GM12865 (cell line): ENCODE results near the gene ZNF695.

Experiments
- DNase-seq: peaks from one replicate; pipeline ENCODE4 v3.0.0; 2010; ENCODE audit warnings: low read depth
- H3K4me3 ChIP-seq: 2 replicates; pipeline ENCODE4 v1.5.1; 2011; ENCODE audit warnings: mild to moderate bottlenecking, low read depth, low read length, control low read depth
- TF ChIP-seq, protein P1 (sequence below): IDR thresholded peaks from 2 replicates; pipeline ENCODE4 v1.5.1; 2011; ENCODE audit warnings: low read length, control low read depth, low read depth, inconsistent platforms; ENCODE audit not compliant: insufficient read depth; ENCODE audit errors: missing control alignments

Gene ZNF695

DNA sequence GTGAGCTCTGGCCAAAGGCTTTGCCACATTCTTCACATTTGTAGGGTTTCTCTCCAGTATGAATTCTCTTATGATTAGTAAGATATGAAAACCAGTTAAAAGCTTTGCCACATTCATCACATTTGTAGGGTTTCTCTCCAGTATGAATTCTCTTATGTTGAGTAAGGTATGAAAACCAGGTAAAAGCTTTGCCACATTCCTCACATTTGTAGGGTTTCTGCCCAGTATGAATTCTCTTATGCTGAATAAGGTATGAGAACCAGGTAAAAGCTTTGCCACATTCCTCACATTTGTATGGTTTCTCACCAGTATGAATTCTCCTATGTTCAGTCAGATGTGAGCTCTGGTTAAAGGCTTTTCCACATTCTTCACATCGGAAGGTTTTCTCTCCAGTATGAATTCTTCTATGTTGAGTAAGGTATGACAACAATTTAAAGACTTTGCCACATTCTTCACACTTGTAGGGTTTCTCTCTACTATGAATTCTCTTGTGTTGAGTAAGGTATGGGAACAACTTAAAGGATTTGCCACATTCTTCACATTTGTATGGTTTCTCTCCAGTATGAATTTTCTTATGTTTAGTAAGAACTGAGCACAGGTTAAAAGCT is 20.7 kb downstream of the ZNF695 start:
- no peak for DNase-seq
- no peak overlapping the region for H3K4me3 ChIP-seq
- TF ChIP-seq, protein P1, sequence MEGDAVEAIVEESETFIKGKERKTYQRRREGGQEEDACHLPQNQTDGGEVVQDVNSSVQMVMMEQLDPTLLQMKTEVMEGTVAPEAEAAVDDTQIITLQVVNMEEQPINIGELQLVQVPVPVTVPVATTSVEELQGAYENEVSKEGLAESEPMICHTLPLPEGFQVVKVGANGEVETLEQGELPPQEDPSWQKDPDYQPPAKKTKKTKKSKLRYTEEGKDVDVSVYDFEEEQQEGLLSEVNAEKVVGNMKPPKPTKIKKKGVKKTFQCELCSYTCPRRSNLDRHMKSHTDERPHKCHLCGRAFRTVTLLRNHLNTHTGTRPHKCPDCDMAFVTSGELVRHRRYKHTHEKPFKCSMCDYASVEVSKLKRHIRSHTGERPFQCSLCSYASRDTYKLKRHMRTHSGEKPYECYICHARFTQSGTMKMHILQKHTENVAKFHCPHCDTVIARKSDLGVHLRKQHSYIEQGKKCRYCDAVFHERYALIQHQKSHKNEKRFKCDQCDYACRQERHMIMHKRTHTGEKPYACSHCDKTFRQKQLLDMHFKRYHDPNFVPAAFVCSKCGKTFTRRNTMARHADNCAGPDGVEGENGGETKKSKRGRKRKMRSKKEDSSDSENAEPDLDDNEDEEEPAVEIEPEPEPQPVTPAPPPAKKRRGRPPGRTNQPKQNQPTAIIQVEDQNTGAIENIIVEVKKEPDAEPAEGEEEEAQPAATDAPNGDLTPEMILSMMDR: no peak

DNA sequence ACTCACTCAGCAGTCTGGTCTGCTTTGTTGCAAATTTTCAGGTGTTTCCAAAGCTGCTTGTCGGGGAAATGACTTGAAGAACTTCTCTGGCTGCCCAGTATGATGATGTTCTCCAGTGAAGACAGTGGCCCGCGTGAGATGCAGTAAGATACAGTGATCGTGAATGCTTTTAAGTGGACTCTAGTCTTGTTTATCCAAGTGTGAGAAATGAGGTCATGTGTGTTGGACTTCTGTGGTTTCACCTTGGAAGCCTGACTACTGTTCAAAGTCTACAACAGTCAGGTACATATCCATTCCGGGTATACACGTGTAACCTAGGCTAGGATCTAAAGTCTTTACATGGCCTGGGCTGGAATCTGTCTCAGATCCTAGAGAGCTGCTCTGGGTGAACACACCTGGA is 29.1 kb downstream of the ZNF695 start:
- H3K4me3 ChIP-seq: no peak overlapping the region

DNA sequence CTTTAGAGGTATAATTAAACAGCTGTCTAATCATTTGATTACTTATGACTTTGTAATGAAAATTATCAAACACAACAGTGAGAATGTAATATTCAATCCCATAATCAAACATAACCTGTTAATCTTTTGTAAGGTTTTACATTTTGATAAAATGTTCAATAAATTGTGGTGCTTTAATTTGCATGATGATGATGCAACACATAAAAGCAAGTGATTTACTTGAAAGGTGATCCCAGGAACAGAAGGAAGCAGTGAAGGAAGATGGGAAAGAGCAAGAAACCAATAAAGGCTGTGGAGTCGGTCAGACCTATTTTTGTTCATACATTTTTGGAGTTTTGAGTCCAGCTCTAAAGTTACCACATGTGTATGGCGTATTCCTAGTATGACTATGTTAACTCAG is 29.6 kb downstream of the ZNF695 start:
- TF ChIP-seq, protein P1: no peak
- H3K4me3 ChIP-seq: no peak overlapping the region
- DNase-seq: no peak

More for the DNA sequence above, 29.1 kb downstream of the ZNF695 start:
- DNase-seq: no peak
- TF ChIP-seq, protein P1: no peak

DNA sequence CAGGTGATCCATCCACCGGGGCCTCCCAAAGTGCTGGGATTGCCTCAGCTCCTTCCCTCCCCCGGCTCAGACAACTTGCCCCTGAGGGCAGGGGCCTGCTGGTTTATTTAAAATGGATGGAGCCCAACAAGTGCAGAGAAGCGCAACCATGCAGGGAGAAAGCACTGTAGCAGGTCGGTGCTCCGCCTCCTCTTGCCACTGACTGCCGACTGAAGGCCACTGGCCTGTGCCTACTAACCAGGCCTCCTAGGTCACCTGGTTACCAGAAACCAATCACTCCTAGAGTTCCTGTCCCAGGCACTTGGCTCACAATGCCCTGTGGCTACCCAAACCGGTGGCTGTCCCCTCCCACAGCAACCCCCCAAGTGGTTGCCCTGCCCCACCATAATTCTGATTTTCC is 35.9 kb downstream of the ZNF695 start:
- TF ChIP-seq, protein P1: no peak
- no peak for DNase-seq

GRCh38 chr1:246971090-246971721 is 36.7 kb downstream of the ZNF695 start:
- H3K4me3 ChIP-seq: no peak overlapping the region
- DNase-seq: peak; percentile 63
- TF ChIP-seq, protein P1: peak; percentile 85

More for the DNA sequence above, 35.9 kb downstream of the ZNF695 start:
- H3K4me3 ChIP-seq: no peak overlapping the region

- no peak for DNase-seq
- H3K4me3 ChIP-seq: no peak overlapping the region
- TF ChIP-seq, protein P1: no peak
Measured at GRCh38 chr1:246969621-246970020, 38.2 kb downstream of the ZNF695 start.
